Loucy (cell line): ENCODE data around the gene KRTAP4-2.

Source experiments
- H2AFZ ChIP-seq: fragments of 200-600 bp; sonication (generic); 2 replicates; pipeline ENCODE4 v1.6.0; 2016; ENCODE audit warnings: antibody characterized with exemption, mild to moderate bottlenecking, low read length, moderate library complexity
- H3F3A ChIP-seq: fragments of 200-600 bp; 2 replicates; pipeline ENCODE4 v1.6.0; 2016; ENCODE audit warnings: antibody characterized with exemption, low read depth, mild to moderate bottlenecking
- H3K27me3 ChIP-seq: fragments of 200-600 bp; sonication (generic); 2 replicates; pipeline ENCODE4 v1.6.1; 2014; ENCODE audit warnings: low read length, mild to moderate bottlenecking; ENCODE audit not compliant: insufficient read depth, poor library complexity, severe bottlenecking
- H3K36me3 ChIP-seq: fragments of 200-600 bp; sonication (generic); 2 replicates; pipeline ENCODE4 v1.6.1; 2016; ENCODE audit warnings: low read length; ENCODE audit not compliant: insufficient read depth
- H3K4me1 ChIP-seq: fragments of 200-600 bp; sonication (generic); 2 replicates; pipeline ENCODE4 v1.5.1; 2014; ENCODE audit warnings: low read length, mild to moderate bottlenecking; ENCODE audit not compliant: insufficient read depth, poor library complexity, severe bottlenecking
- H3K4me2 ChIP-seq: fragments of 200-600 bp; sonication (generic); 2 replicates; pipeline ENCODE4 v1.6.0; 2014; ENCODE audit warnings: antibody characterized with exemption, low read length, low read depth, mild to moderate bottlenecking; ENCODE audit not compliant: poor library complexity, severe bottlenecking
- H3K4me3 ChIP-seq: fragments of 200-600 bp; sonication (generic); 2 replicates; pipeline ENCODE4 v1.5.1; 2014; ENCODE audit warnings: low read length, mild to moderate bottlenecking, mixed read lengths; ENCODE audit not compliant: poor library complexity, severe bottlenecking
- H3K79me2 ChIP-seq: fragments of 200-600 bp; sonication (generic); 2 replicates; pipeline ENCODE4 v1.6.1; 2014; ENCODE audit warnings: low read length; ENCODE audit not compliant: insufficient read depth
- H3K9ac ChIP-seq: fragments of 200-600 bp; sonication (generic); 2 replicates; pipeline ENCODE4 v1.6.0; 2014; ENCODE audit warnings: mild to moderate bottlenecking, low read depth, low read length, moderate library complexity; ENCODE audit not compliant: poor library complexity, severe bottlenecking
- H3K9me2 ChIP-seq: fragments of 200-600 bp; sonication (generic); replicated peaks from 2 replicates; pipeline ENCODE4 v1.6.1; 2016; ENCODE audit warnings: low read depth, low read length, mixed read lengths
- H3K9me3 ChIP-seq: fragments of 200-600 bp; sonication (generic); 2 replicates; pipeline ENCODE4 v1.6.1; 2014; ENCODE audit warnings: mild to moderate bottlenecking, antibody characterized with exemption, low read length, low read depth; ENCODE audit not compliant: insufficient read depth
- H4K20me1 ChIP-seq: fragments of 200-600 bp; sonication (generic); 2 replicates; pipeline ENCODE4 v1.6.0; 2014; ENCODE audit warnings: antibody characterized with exemption, low read length, mild to moderate bottlenecking; ENCODE audit not compliant: insufficient read depth, poor library complexity, severe bottlenecking
- EZH2phosphoT487 ChIP-seq: fragments of 200-600 bp; IDR thresholded peaks from 2 replicates; pipeline ENCODE4 v1.6.1; 2018; ENCODE audit warnings: antibody characterized with exemption, mild to moderate bottlenecking, moderate library complexity, borderline replicate concordance
- TF ChIP-seq, protein P1 (sequence below): fragments of 200-600 bp; sonication (generic); conservative IDR thresholded peaks from 2 replicates; pipeline ENCODE4 v1.5.1; 2014; ENCODE audit warnings: mild to moderate bottlenecking, antibody characterized with exemption, low read length

Gene KRTAP4-2

GRCh38 chr17:41171886-41172285, 6.1 kb downstream of the KRTAP4-2 start:
- Histone ChIP-seq H3K9me2 (no peaks in the 10 kb centered on the region), H3K9me3 (no peaks in the 10 kb centered on the region), H3K79me2 (no peaks in the 10 kb centered on the region), H3K4me1 (no peaks in the 10 kb centered on the region), H2AFZ (no peak overlapping the region), H3K4me2 (no peak overlapping the region), H3K27me3 (no peaks in the 10 kb centered on the region), H3K4me3 (no peak overlapping the region), H3K9ac (no peak overlapping the region), H4K20me1 (no peaks in the 10 kb centered on the region), H3K36me3 (no peaks in the 10 kb centered on the region), H3F3A (no peaks in the 10 kb centered on the region)
- TF ChIP-seq, protein P1, sequence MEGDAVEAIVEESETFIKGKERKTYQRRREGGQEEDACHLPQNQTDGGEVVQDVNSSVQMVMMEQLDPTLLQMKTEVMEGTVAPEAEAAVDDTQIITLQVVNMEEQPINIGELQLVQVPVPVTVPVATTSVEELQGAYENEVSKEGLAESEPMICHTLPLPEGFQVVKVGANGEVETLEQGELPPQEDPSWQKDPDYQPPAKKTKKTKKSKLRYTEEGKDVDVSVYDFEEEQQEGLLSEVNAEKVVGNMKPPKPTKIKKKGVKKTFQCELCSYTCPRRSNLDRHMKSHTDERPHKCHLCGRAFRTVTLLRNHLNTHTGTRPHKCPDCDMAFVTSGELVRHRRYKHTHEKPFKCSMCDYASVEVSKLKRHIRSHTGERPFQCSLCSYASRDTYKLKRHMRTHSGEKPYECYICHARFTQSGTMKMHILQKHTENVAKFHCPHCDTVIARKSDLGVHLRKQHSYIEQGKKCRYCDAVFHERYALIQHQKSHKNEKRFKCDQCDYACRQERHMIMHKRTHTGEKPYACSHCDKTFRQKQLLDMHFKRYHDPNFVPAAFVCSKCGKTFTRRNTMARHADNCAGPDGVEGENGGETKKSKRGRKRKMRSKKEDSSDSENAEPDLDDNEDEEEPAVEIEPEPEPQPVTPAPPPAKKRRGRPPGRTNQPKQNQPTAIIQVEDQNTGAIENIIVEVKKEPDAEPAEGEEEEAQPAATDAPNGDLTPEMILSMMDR = no peak
- TF ChIP-seq EZH2phosphoT487 = no peak

GRCh38 chr17:41168121-41168520, 9.9 kb downstream of the KRTAP4-2 start, which contains the start of gene KRTAP4-3:
Gene KRTAP4-3 (minus strand): TSS chr17:41168221. CDS start chr17:41168172, 49 bp downstream.
- Histone ChIP-seq H3K4me2 (no peak within 1 kb of the TSS), H3K4me3 (no peak within 1 kb of the TSS)
- TF ChIP-seq, protein P1 = no peak
- no peak for TF ChIP-seq EZH2phosphoT487

GRCh38 chr17:41167561-41167960, 10.5 kb downstream of the KRTAP4-2 start:
- Histone ChIP-seq H4K20me1 (no peaks in the 10 kb centered on the region), H3F3A (no peaks in the 10 kb centered on the region), H3K9me2 (no peaks in the 10 kb centered on the region), H3K4me3 (no peak overlapping the region), H3K4me2 (no peak overlapping the region), H2AFZ (no peak overlapping the region), H3K9ac (no peak overlapping the region), H3K9me3 (no peaks in the 10 kb centered on the region), H3K36me3 (no peaks in the 10 kb centered on the region), H3K4me1 (peaks cover 4% of the 10 kb centered on the region), H3K27me3 (no peaks in the 10 kb centered on the region), H3K79me2 (no peaks in the 10 kb centered on the region)
- TF ChIP-seq, protein P1 = no peak
- TF ChIP-seq EZH2phosphoT487 = no peak

More at GRCh38 chr17:41168121-41168520, 9.9 kb downstream of the KRTAP4-2 start, which contains the start of gene KRTAP4-3:
- H3K27me3 ChIP-seq = no peaks in the 10 kb centered on the region
- H3K79me2 ChIP-seq = no peaks in the 10 kb centered on the region
- no peaks in the 10 kb centered on the region for H3K9me3 ChIP-seq
- H3F3A ChIP-seq = no peaks in the 10 kb centered on the region
- H2AFZ ChIP-seq = no peak within 1 kb of the TSS
- H3K36me3 ChIP-seq = no peaks in the 10 kb centered on the region
- H3K9me2 ChIP-seq = no peaks in the 10 kb centered on the region
- H4K20me1 ChIP-seq = no peaks in the 10 kb centered on the region
- no peak within 1 kb of the TSS for H3K9ac ChIP-seq
- peaks cover 4% of the 10 kb centered on the region for H3K4me1 ChIP-seq
